ENCODE measurements around the gene GBA2.

GBA2 gene

GRCh38 chr9:35748858-35749514 lies at the start of gene GBA2, which contains the start of gene RGP1:
TSS of gene GBA2 (minus strand) at chr9:35749228. CDS start at chr9:35748704, 524 bp downstream.
TSS of gene RGP1 (plus strand) at chr9:35749287. CDS start at chr9:35749756, 469 bp downstream.
- DNase-seq (ENCODE audit: low spot score in 2 of 2) (peak; percentile 56 to 78), ATAC-seq (ENCODE audit: low read depth) (peak; percentile 81)
- Mint-ChIP-seq H3K27me3 (no peaks in the 10 kb centered on the region), H3K9me3 (no peaks in the 10 kb centered on the region), H3K36me3 (peaks cover 25% of the 10 kb centered on the region), H3K27ac (peak within 1 kb of the TSS; percentile 92), H3K4me3 (peak within 1 kb of the TSS; percentile 91), H3K4me1 (peaks cover 44% of the 10 kb centered on the region)

GRCh38 chr9:35797311-35798109 lies 48.5 kb upstream of the GBA2 start:
- Mint-ChIP-seq H3K4me1 (peaks cover 3% of the 10 kb centered on the region), H3K9me3 (no peaks in the 10 kb centered on the region), H3K4me3 (no peak overlapping the region), H3K27ac (no peak overlapping the region), H3K27me3 (no peaks in the 10 kb centered on the region), H3K36me3 (peaks cover 19% of the 10 kb centered on the region)
- DNase-seq (ENCODE audit: low spot score in 2 of 2) = no peak
- no peak for ATAC-seq (ENCODE audit: low read depth)

GRCh38 chr9:35795695-35796094 lies 46.7 kb upstream of the GBA2 start:
- no peak overlapping the region for H3K27ac Mint-ChIP-seq
- H3K36me3 Mint-ChIP-seq = peaks cover 9% of the 10 kb centered on the region
- DNase-seq (ENCODE audit: low spot score in 2 of 2) = no peak
- no peak for ATAC-seq (ENCODE audit: low read depth)
- H3K4me3 Mint-ChIP-seq = no peak overlapping the region
- no peaks in the 10 kb centered on the region for H3K9me3 Mint-ChIP-seq
- peaks cover 3% of the 10 kb centered on the region for H3K27me3 Mint-ChIP-seq
- peaks cover 6% of the 10 kb centered on the region for H3K4me1 Mint-ChIP-seq

GRCh38 chr9:35793461-35793860 lies 44.4 kb upstream of the GBA2 start:
- Mint-ChIP-seq H3K4me1 (peaks cover 9% of the 10 kb centered on the region), H3K27ac (no peak overlapping the region), H3K36me3 (peaks cover 5% of the 10 kb centered on the region), H3K4me3 (no peak overlapping the region), H3K27me3 (peaks cover 3% of the 10 kb centered on the region), H3K9me3 (no peaks in the 10 kb centered on the region)
- ATAC-seq (ENCODE audit: low read depth) (no peak), DNase-seq (ENCODE audit: low spot score in 2 of 2) (no peak)

GRCh38 chr9:35792826-35793225 lies 43.8 kb upstream of the GBA2 start:
- Mint-ChIP-seq H3K36me3 (peaks cover 5% of the 10 kb centered on the region), H3K4me1 (peaks cover 9% of the 10 kb centered on the region), H3K27ac (no peak overlapping the region), H3K9me3 (no peaks in the 10 kb centered on the region), H3K27me3 (peaks cover 3% of the 10 kb centered on the region), H3K4me3 (no peak overlapping the region)
- no peak for DNase-seq (ENCODE audit: low spot score in 2 of 2)
- no peak for ATAC-seq (ENCODE audit: low read depth)

- Mint-ChIP-seq H3K27ac (no peak overlapping the region), H3K4me1 (peaks cover 9% of the 10 kb centered on the region), H3K4me3 (no peak overlapping the region), H3K27me3 (peaks cover 3% of the 10 kb centered on the region), H3K36me3 (peaks cover 5% of the 10 kb centered on the region), H3K9me3 (no peaks in the 10 kb centered on the region)
- DNase-seq (ENCODE audit: low spot score in 2 of 2) (no peak), ATAC-seq (ENCODE audit: low read depth) (no peak)
Measured at GRCh38 chr9:35792024-35792813, 43.2 kb upstream of the GBA2 start.

- Mint-ChIP-seq H3K27ac (no peak within 1 kb of the TSS), H3K36me3 (peaks cover 5% of the 10 kb centered on the region), H3K27me3 (peaks cover 3% of the 10 kb centered on the region), H3K4me3 (peak within 1 kb of the TSS; percentile 70), H3K9me3 (no peaks in the 10 kb centered on the region), H3K4me1 (peaks cover 9% of the 10 kb centered on the region)
- DNase-seq (ENCODE audit: low spot score in 2 of 2) = no peak
- ATAC-seq (ENCODE audit: low read depth) = no peak
Measured at GRCh38 chr9:35791297-35791921, 42.4 kb upstream of the GBA2 start, which contains the start of gene NPR2. TSS of gene NPR2 (plus strand) at chr9:35791591. CDS start at chr9:35792409, 818 bp downstream.

- ATAC-seq (ENCODE audit: low read depth) (peak; percentile 86), DNase-seq (ENCODE audit: low spot score in 2 of 2) (peak; percentile 48 to 68)
- Mint-ChIP-seq H3K9me3 (no peaks in the 10 kb centered on the region), H3K36me3 (peaks cover 11% of the 10 kb centered on the region), H3K4me1 (peaks cover 8% of the 10 kb centered on the region), H3K4me3 (peak overlapping the region; percentile 70), H3K27ac (no peak overlapping the region), H3K27me3 (peaks cover 3% of the 10 kb centered on the region)
Measured at GRCh38 chr9:35790385-35791296, 41.6 kb upstream of the GBA2 start.

- ATAC-seq (ENCODE audit: low read depth) = no peak
- H3K27me3 Mint-ChIP-seq = peaks cover 3% of the 10 kb centered on the region
Measured at GRCh38 chr9:35790025-35790384, 41.0 kb upstream of the GBA2 start.

GRCh38 chr9:35789541-35789940 lies 40.5 kb upstream of the GBA2 start:
- no peak overlapping the region for H3K27ac Mint-ChIP-seq
- no peak for DNase-seq (ENCODE audit: low spot score in 2 of 2)
- H3K4me3 Mint-ChIP-seq = no peak overlapping the region
- H3K9me3 Mint-ChIP-seq = no peaks in the 10 kb centered on the region
- H3K36me3 Mint-ChIP-seq = peaks cover 15% of the 10 kb centered on the region
- peaks cover 3% of the 10 kb centered on the region for H3K27me3 Mint-ChIP-seq
- H3K4me1 Mint-ChIP-seq = peaks cover 6% of the 10 kb centered on the region
- no peak for ATAC-seq (ENCODE audit: low read depth)

More at GRCh38 chr9:35790025-35790384, 41.0 kb upstream of the GBA2 start:
- H3K36me3 Mint-ChIP-seq = peaks cover 12% of the 10 kb centered on the region
- H3K27ac Mint-ChIP-seq = no peak overlapping the region
- peaks cover 6% of the 10 kb centered on the region for H3K4me1 Mint-ChIP-seq
- DNase-seq (ENCODE audit: low spot score in 2 of 2) = no peak
- H3K4me3 Mint-ChIP-seq = no peak overlapping the region
- H3K9me3 Mint-ChIP-seq = no peaks in the 10 kb centered on the region

- H3K27ac Mint-ChIP-seq = no peak overlapping the region
- H3K36me3 Mint-ChIP-seq = peaks cover 30% of the 10 kb centered on the region
- no peaks in the 10 kb centered on the region for H3K4me1 Mint-ChIP-seq
- ATAC-seq (ENCODE audit: low read depth) = no peak
- no peak overlapping the region for H3K4me3 Mint-ChIP-seq
- H3K27me3 Mint-ChIP-seq = no peaks in the 10 kb centered on the region
- peaks cover 2% of the 10 kb centered on the region for H3K9me3 Mint-ChIP-seq
- no peak for DNase-seq (ENCODE audit: low spot score in 2 of 2)
Measured at GRCh38 chr9:35783418-35783817, 34.4 kb upstream of the GBA2 start.

- Mint-ChIP-seq H3K4me1 (no peaks in the 10 kb centered on the region), H3K27ac (no peak overlapping the region), H3K4me3 (no peak overlapping the region), H3K36me3 (peaks cover 27% of the 10 kb centered on the region), H3K27me3 (no peaks in the 10 kb centered on the region), H3K9me3 (peaks cover 2% of the 10 kb centered on the region)
- DNase-seq (ENCODE audit: low spot score in 2 of 2) = no peak
- ATAC-seq (ENCODE audit: low read depth) = no peak
Measured at GRCh38 chr9:35781066-35781465, 32.0 kb upstream of the GBA2 start.

- no peak for DNase-seq (ENCODE audit: low spot score in 2 of 2)
- no peak for ATAC-seq (ENCODE audit: low read depth)
- H3K27ac Mint-ChIP-seq = no peak overlapping the region
Measured at GRCh38 chr9:35778496-35778895, 29.5 kb upstream of the GBA2 start.

More at GRCh38 chr9:35778496-35778895, 29.5 kb upstream of the GBA2 start:
- Mint-ChIP-seq H3K36me3 (peaks cover 13% of the 10 kb centered on the region), H3K4me3 (no peak overlapping the region), H3K4me1 (peaks cover 4% of the 10 kb centered on the region), H3K9me3 (peaks cover 2% of the 10 kb centered on the region), H3K27me3 (no peaks in the 10 kb centered on the region)
